Ectodermal cell (in vitro differentiated cells): Measurements from ENCODE around the gene NRSN2.
"Not testable (repeated sequence)": the region's sequence is repeated elsewhere in the genome, so short reads cannot be mapped to it uniquely, and the experiment has no call there.

ENCODE experiments used
- H3K27ac ChIP-seq: 2 replicates; pipeline ENCODE4 v1.7.0; 2013; ENCODE audit warnings: mild to moderate bottlenecking, low read depth, low read length; ENCODE audit not compliant: insufficient read depth, poor library complexity, severe bottlenecking
- H3K27me3 ChIP-seq: 2 replicates; pipeline ENCODE4 v1.7.0; 2013; ENCODE audit warnings: mild to moderate bottlenecking, low read length; ENCODE audit not compliant: insufficient read depth, control insufficient read depth, poor library complexity, severe bottlenecking
- H3K36me3 ChIP-seq: one replicate; pipeline ENCODE4 v1.7.0; 2013; ENCODE audit warnings: low read length; ENCODE audit not compliant: control insufficient read depth, insufficient read depth
- H3K4me1 ChIP-seq: one replicate; pipeline ENCODE4 v1.7.0; 2013; ENCODE audit warnings: low read length; ENCODE audit not compliant: control insufficient read depth, insufficient read depth
- H3K4me3 ChIP-seq: 2 replicates; pipeline ENCODE4 v1.7.0; 2013; ENCODE audit warnings: low read depth, low read length, control low read depth; ENCODE audit not compliant: insufficient read depth
- H3K9me3 ChIP-seq: 2 replicates; pipeline ENCODE4 v1.7.0; 2013; ENCODE audit warnings: mild to moderate bottlenecking, low read length, moderate library complexity; ENCODE audit not compliant: control insufficient read depth
- WGBS, 2 experiments: methylation state at CpG; one replicate each; pipeline ENCODE4 v1.1.7; 2013; ENCODE audit warnings: missing lambda C conversion rate in 2 of 2; 5-methylcytosine and 5-hydroxymethylcytosine counted together

Gene NRSN2

GRCh38 chr20:386634-387033, 39.7 kb downstream of the NRSN2 start:
- not testable (repeated sequence) for H3K9me3 ChIP-seq, H3K4me1 ChIP-seq, H3K27ac ChIP-seq, H3K36me3 ChIP-seq, H3K4me3 ChIP-seq
- WGBS, 2 experiments: 92 to 93% methylated on average over 8 of the region's 8 CpGs
- peaks cover 19% of the 10 kb centered on the region for H3K27me3 ChIP-seq

- H3K36me3 ChIP-seq: no peaks in the 10 kb centered on the region
- 82 to 89% methylated on average over 3 of the region's 3 CpGs for WGBS, 2 experiments
- no peak overlapping the region for H3K4me3 ChIP-seq
- no peaks in the 10 kb centered on the region for H3K4me1 ChIP-seq
- no peaks in the 10 kb centered on the region for H3K9me3 ChIP-seq
- no peak overlapping the region for H3K27ac ChIP-seq
- H3K27me3 ChIP-seq: peaks cover 10% of the 10 kb centered on the region
Observed at GRCh38 chr20:387520-387919, 40.6 kb downstream of the NRSN2 start.

- H3K36me3 ChIP-seq: no peaks in the 10 kb centered on the region
- H3K4me1 ChIP-seq: no peaks in the 10 kb centered on the region
- no peak overlapping the region for H3K27ac ChIP-seq
- H3K9me3 ChIP-seq: no peaks in the 10 kb centered on the region
- WGBS, 2 experiments: 93% methylated on average over 21 of the region's 21 CpGs
- H3K4me3 ChIP-seq: no peak overlapping the region
- H3K27me3 ChIP-seq: peaks cover 2% of the 10 kb centered on the region
Observed at GRCh38 chr20:388034-388994, 41.4 kb downstream of the NRSN2 start.

GRCh38 chr20:389220-389619, 42.3 kb downstream of the NRSN2 start:
- Histone ChIP-seq H3K4me3 (no peak overlapping the region), H3K36me3 (no peaks in the 10 kb centered on the region), H3K9me3 (no peaks in the 10 kb centered on the region), H3K27me3 (no peaks in the 10 kb centered on the region), H3K4me1 (no peaks in the 10 kb centered on the region), H3K27ac (no peak overlapping the region)
- 94% methylated on average over 6 of the region's 6 CpGs for WGBS, 2 experiments

- no peaks in the 10 kb centered on the region for H3K4me1 ChIP-seq
Observed at GRCh38 chr20:391041-391711, 44.3 kb downstream of the NRSN2 start.

GRCh38 chr20:393296-393695, 46.4 kb downstream of the NRSN2 start:
- not testable (repeated sequence) for H3K9me3 ChIP-seq, H3K4me3 ChIP-seq, H3K4me1 ChIP-seq, H3K27ac ChIP-seq, H3K27me3 ChIP-seq, H3K36me3 ChIP-seq
- WGBS, 2 experiments: 86 to 93% methylated on average over 2 of the region's 2 CpGs

More at GRCh38 chr20:391041-391711, 44.3 kb downstream of the NRSN2 start:
- Histone ChIP-seq H3K36me3 (no peaks in the 10 kb centered on the region), H3K4me3 (no peak overlapping the region), H3K27ac (no peak overlapping the region), H3K9me3 (no peaks in the 10 kb centered on the region), H3K27me3 (no peaks in the 10 kb centered on the region)
- 95% methylated on average over 29 of the region's 29 CpGs for WGBS, 2 experiments

- no peak overlapping the region for H3K4me3 ChIP-seq
- no peaks in the 10 kb centered on the region for H3K27me3 ChIP-seq
- H3K27ac ChIP-seq: no peak overlapping the region
- H3K9me3 ChIP-seq: no peaks in the 10 kb centered on the region
- H3K36me3 ChIP-seq: no peaks in the 10 kb centered on the region
- WGBS, 2 experiments: 95% methylated on average over 24 of the region's 24 CpGs
- no peaks in the 10 kb centered on the region for H3K4me1 ChIP-seq
Observed at GRCh38 chr20:396252-396618, 49.3 kb downstream of the NRSN2 start.

GRCh38 chr20:396619-397431, 49.9 kb downstream of the NRSN2 start:
- WGBS, 2 experiments: 93 to 94% methylated on average over 4 of the region's 4 CpGs
- Histone ChIP-seq H3K4me3 (no peak overlapping the region), H3K9me3 (no peaks in the 10 kb centered on the region), H3K4me1 (no peaks in the 10 kb centered on the region), H3K27me3 (no peaks in the 10 kb centered on the region), H3K36me3 (no peaks in the 10 kb centered on the region), H3K27ac (no peak overlapping the region)

- Histone ChIP-seq H3K27ac (no peak overlapping the region), H3K36me3 (no peaks in the 10 kb centered on the region), H3K4me3 (no peak overlapping the region), H3K4me1 (no peaks in the 10 kb centered on the region), H3K9me3 (no peaks in the 10 kb centered on the region), H3K27me3 (no peaks in the 10 kb centered on the region)
- 91 to 94% methylated on average over 6 of the region's 6 CpGs for whole genome bisulfite sequencing, 2 experiments
Observed at GRCh38 chr20:397432-398237, 50.7 kb downstream of the NRSN2 start.
